B cell (primary cell): Measurements from ENCODE around the gene AIG1. TPM values are rescaled to one million over a fixed set of nuclear protein-coding genes. Genes with fewer than 3 reads are reported as not detected.

Experiments
- ATAC-seq: fragments of 200-7000 bp; cut with Tn5 transposase; one replicate; pipeline ENCODE4 v1.10.0; 2021; ENCODE audit warnings: low read depth, mild to moderate bottlenecking, moderate number of reproducible peaks, moderate library complexity
- CTCF ChIA-PET: fragments of 350-600 bp; sonication (Branson Sonifier 250); formaldehyde crosslinking; loops from one replicate; lab custom pipeline; 2021; ENCODE audit warnings: antibody characterized with exemption, inconsistent platforms; lab: Charles Lee
- POLR2A ChIA-PET: fragments of 350-600 bp; sonication (Branson Sonifier 250); formaldehyde crosslinking; loops from one replicate; lab custom pipeline; 2021; ENCODE audit warnings: antibody characterized with exemption; lab: Charles Lee
- DNase-seq: peaks from one replicate; pipeline ENCODE4 v3.0.0; 2013
- H2AFZ ChIP-seq: 2 replicates; pipeline ENCODE4 v1.6.1; 2012; ENCODE audit warnings: mild to moderate bottlenecking, low read depth, low read length; ENCODE audit not compliant: insufficient read depth, poor library complexity, severe bottlenecking
- H3K27ac ChIP-seq, 2 donors: 1 replicate in 1 of 2; 2 replicates in 1 of 2; pipeline ENCODE4 v1.5.1; 2012 to 2013; ENCODE audit warnings: low read length in 2 of 2, mild to moderate bottlenecking in 2 of 2, moderate library complexity in 1 of 2
- H3K27me3 ChIP-seq, 4 experiments: fragments of 200-600 bp in 1 of 4; sonication (generic) in 1 of 4; replicated peaks in 1 of 4; 1 replicate in 2 of 4; 2 replicates in 2 of 4; pipeline versions ENCODE4 v1.6.1 to v1.7.0; 2013 to 2016; ENCODE audit warnings: low read length in 3 of 4, mild to moderate bottlenecking in 2 of 4, mixed read lengths in 1 of 4, moderate library complexity in 1 of 4; ENCODE audit not compliant: insufficient read depth in 4 of 4, control insufficient read depth in 3 of 4; ENCODE audit errors: control extremely low read depth in 1 of 4
- H3K36me3 ChIP-seq, 2 experiments: replicated peaks in 1 of 2; 1 replicate in 1 of 2; 2 replicates in 1 of 2; pipeline versions ENCODE4 v1.6.1 to v1.7.1; 2013; ENCODE audit warnings: low read length in 1 of 2; ENCODE audit not compliant: insufficient read depth in 2 of 2, control insufficient read depth in 1 of 2; ENCODE audit errors: control extremely low read depth in 1 of 2, extremely low read depth in 1 of 2
- H3K4me1 ChIP-seq, 2 donors: fragments of 200-600 bp in 1 of 2; sonication (generic) in 1 of 2; 1 replicate in 1 of 2; 2 replicates in 1 of 2; pipeline versions ENCODE4 v1.5.1 to v1.6.1; 2013 to 2017; ENCODE audit warnings: low read length in 2 of 2; ENCODE audit not compliant: control insufficient read depth in 2 of 2, insufficient read depth in 2 of 2
- H3K4me2 ChIP-seq: replicated peaks from 2 replicates; pipeline ENCODE3; 2012; ENCODE audit warnings: mild to moderate bottlenecking, low read depth, low read length; ENCODE audit not compliant: poor library complexity, severe bottlenecking
- H3K4me3 ChIP-seq, 5 experiments: fragments of 200-600 bp in 1 of 5; sonication (generic) in 1 of 5; 1 replicate in 3 of 5; 2 replicates in 2 of 5; pipeline versions ENCODE4 v1.5.1 to v1.7.0; 2011 to 2016; ENCODE audit warnings: low read length in 4 of 5, mild to moderate bottlenecking in 4 of 5, low read depth in 2 of 5, control low read depth in 1 of 5, moderate library complexity in 1 of 5; ENCODE audit not compliant: insufficient read depth in 1 of 5; ENCODE audit errors: control extremely low read depth in 1 of 5, extremely low read depth in 1 of 5
- H3K79me2 ChIP-seq: fragments of 200-600 bp; sonication (generic); one replicate; pipeline ENCODE4 v1.6.0; 2016; ENCODE audit warnings: low read length; ENCODE audit not compliant: control insufficient read depth, insufficient read depth
- H3K9ac ChIP-seq: fragments of 200-600 bp; sonication (generic); 2 replicates; pipeline ENCODE4 v1.6.1; 2017; ENCODE audit warnings: mild to moderate bottlenecking, low read length, moderate library complexity
- H3K9me3 ChIP-seq, 3 donors: one replicate each; pipeline versions ENCODE4 v1.6.1 to v1.7.1; 2013; ENCODE audit warnings: low read length in 2 of 3; ENCODE audit not compliant: control insufficient read depth in 2 of 3, insufficient read depth in 1 of 3; ENCODE audit errors: control extremely low read depth in 1 of 3
- H4K20me1 ChIP-seq: 2 replicates; pipeline ENCODE4 v1.6.0; 2012; ENCODE audit warnings: mild to moderate bottlenecking, low read length; ENCODE audit not compliant: insufficient read depth, control insufficient read depth, poor library complexity, severe bottlenecking
- H3K27ac Mint-ChIP-seq: one replicate; pipeline ENCODE4 v1.8.0; 2021; ENCODE audit warnings: mixed read lengths
- H3K27me3 Mint-ChIP-seq: one replicate; pipeline ENCODE4 v1.8.0; 2021; ENCODE audit warnings: mixed read lengths
- H3K4me1 Mint-ChIP-seq: one replicate; pipeline ENCODE4 v1.8.0; 2021; ENCODE audit warnings: mixed read lengths
- H3K4me3 Mint-ChIP-seq: one replicate; pipeline ENCODE4 v1.8.0; 2021; ENCODE audit warnings: mixed read lengths
- H3K9me3 Mint-ChIP-seq: one replicate; pipeline ENCODE4 v1.8.0; 2022; ENCODE audit warnings: mixed read lengths; ENCODE audit not compliant: insufficient read depth
- EZH2 ChIP-seq: IDR thresholded peaks from 2 replicates; pipeline ENCODE4 v1.6.1; 2012; ENCODE audit warnings: borderline replicate concordance, low read depth, mild to moderate bottlenecking, moderate library complexity, low read length; ENCODE audit not compliant: insufficient read depth, poor library complexity, severe bottlenecking
- WGBS: methylation state at CpG from one replicate; pipeline ENCODE4 v1.1.5; 2013; ENCODE audit warnings: missing lambda C conversion rate; ENCODE audit not compliant: insufficient coverage; 5-methylcytosine and 5-hydroxymethylcytosine counted together
- intact Hi-C: fragments of 100-400 bp; cut with micrococcal nuclease; formaldehyde crosslinking; loops from one replicate; pipeline ENCODE4 v1.10.0; 2022
- polyA plus RNA-seq: library from polyadenylated mRNA; depleted of rRNA; stranded (reverse); fragments of >200 nt; gene quantifications from 2 replicates; pipeline ENCODE4 v1.2.3, GENCODE V29; 2012
- total RNA-seq, 2 donors: library from RNA; stranded (reverse); fragments of 120-200 nt in 1 of 2; gene quantifications; 1 replicate in 1 of 2; 2 replicates in 1 of 2; pipeline versions ENCODE4 v1.2.3 to v1.2.4, GENCODE V29; 2013 to 2022
- TF ChIP-seq, protein P1 (sequence below): fragments of 200-600 bp; IDR thresholded peaks from one replicate; pipeline ENCODE4 v1.8.0; 2022; ENCODE audit warnings: antibody characterized with exemption, mild to moderate bottlenecking

Gene AIG1
- total and polyA plus RNA-seq, 2 donors (not counting 1 experiment from before 2014, with no cell fraction given), result 7.0 to 9.0 TPM

DNA sequence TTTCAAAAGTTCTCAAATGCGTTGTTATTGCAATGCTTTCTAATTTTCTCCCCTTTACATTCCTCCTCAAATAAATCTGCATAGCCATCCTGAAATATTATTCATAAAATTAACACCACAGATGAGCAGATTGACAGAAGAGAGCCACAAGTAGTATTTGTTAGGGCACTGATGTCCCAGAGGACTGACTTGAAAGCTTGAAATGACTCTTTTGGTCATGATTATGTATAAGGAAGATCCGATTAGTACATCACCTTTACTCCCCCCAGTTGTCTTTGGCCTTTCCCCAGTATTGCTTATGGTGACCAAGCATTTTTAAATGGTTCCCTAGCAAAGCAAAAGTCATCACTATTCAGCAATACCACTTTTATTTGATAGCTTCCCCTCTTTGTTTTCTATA is 202.2 kb downstream of the AIG1 start:
- no peaks in the 10 kb centered on the region for H3K36me3 ChIP-seq
- H3K27ac ChIP-seq, result no peak overlapping the region
- H3K4me3 Mint-ChIP-seq, result no peak overlapping the region
- H4K20me1 ChIP-seq, result no peaks in the 10 kb centered on the region
- H3K9me3 Mint-ChIP-seq, result no peaks in the 10 kb centered on the region
- CTCF ChIA-PET, result no interaction called here
- H3K27ac Mint-ChIP-seq, result no peak overlapping the region
- no CpG with 5 or more reads among the region's 2 CpGs for WGBS
- no peak for ATAC-seq
- no peaks in the 10 kb centered on the region for H3K79me2 ChIP-seq
- no peaks in the 10 kb centered on the region for H3K27me3 ChIP-seq
- POLR2A ChIA-PET, result no interaction called here
- H2AFZ ChIP-seq, result no peak overlapping the region
- H3K9me3 ChIP-seq, result peaks cover 5 to 17% (median 6%) of the 10 kb centered on the region in 3 donors
- no peaks in the 10 kb centered on the region for H3K27me3 Mint-ChIP-seq
- no peak overlapping the region for H3K9ac ChIP-seq
- no peak overlapping the region for H3K4me3 ChIP-seq
- no peaks in the 10 kb centered on the region for H3K4me1 ChIP-seq
- TF ChIP-seq, protein P1, sequence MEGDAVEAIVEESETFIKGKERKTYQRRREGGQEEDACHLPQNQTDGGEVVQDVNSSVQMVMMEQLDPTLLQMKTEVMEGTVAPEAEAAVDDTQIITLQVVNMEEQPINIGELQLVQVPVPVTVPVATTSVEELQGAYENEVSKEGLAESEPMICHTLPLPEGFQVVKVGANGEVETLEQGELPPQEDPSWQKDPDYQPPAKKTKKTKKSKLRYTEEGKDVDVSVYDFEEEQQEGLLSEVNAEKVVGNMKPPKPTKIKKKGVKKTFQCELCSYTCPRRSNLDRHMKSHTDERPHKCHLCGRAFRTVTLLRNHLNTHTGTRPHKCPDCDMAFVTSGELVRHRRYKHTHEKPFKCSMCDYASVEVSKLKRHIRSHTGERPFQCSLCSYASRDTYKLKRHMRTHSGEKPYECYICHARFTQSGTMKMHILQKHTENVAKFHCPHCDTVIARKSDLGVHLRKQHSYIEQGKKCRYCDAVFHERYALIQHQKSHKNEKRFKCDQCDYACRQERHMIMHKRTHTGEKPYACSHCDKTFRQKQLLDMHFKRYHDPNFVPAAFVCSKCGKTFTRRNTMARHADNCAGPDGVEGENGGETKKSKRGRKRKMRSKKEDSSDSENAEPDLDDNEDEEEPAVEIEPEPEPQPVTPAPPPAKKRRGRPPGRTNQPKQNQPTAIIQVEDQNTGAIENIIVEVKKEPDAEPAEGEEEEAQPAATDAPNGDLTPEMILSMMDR, result no peak
- no peak for TF ChIP-seq EZH2
- no peak overlapping the region for H3K4me2 ChIP-seq
- no peaks in the 10 kb centered on the region for H3K4me1 Mint-ChIP-seq
- intact Hi-C loops, result no loop called here
- no peak for DNase-seq

- ChIA-PET POLR2A (no interaction called here), CTCF (no interaction called here)
- H3K79me2 ChIP-seq, result no peaks in the 10 kb centered on the region
- no peak overlapping the region for H3K4me3 ChIP-seq
- H3K9me3 ChIP-seq, result peaks cover 4 to 6% (median 4%) of the 10 kb centered on the region in 3 donors
- H3K4me3 Mint-ChIP-seq, result no peak overlapping the region
- H3K27me3 Mint-ChIP-seq, result no peaks in the 10 kb centered on the region
- DNase-seq (no peak), ATAC-seq (no peak)
- H3K27me3 ChIP-seq, result no peaks in the 10 kb centered on the region
- no peak overlapping the region for H3K4me2 ChIP-seq
- H3K9ac ChIP-seq, result no peak overlapping the region
- intact Hi-C loops, result no loop called here
- TF ChIP-seq EZH2, result no peak
- TF ChIP-seq, protein P1, result no peak
- H2AFZ ChIP-seq, result no peak overlapping the region
- no peak overlapping the region for H3K27ac ChIP-seq
- 93% methylated on average over 4 of the region's 5 CpGs for WGBS
- H3K27ac Mint-ChIP-seq, result no peak overlapping the region
- no peaks in the 10 kb centered on the region for H3K9me3 Mint-ChIP-seq
- H3K4me1 Mint-ChIP-seq, result no peaks in the 10 kb centered on the region
- no peaks in the 10 kb centered on the region for H3K36me3 ChIP-seq
- H3K4me1 ChIP-seq, result no peaks in the 10 kb centered on the region
- no peaks in the 10 kb centered on the region for H4K20me1 ChIP-seq
Observed at GRCh38 chr6:143264379-143264778, 203.7 kb downstream of the AIG1 start.
